Fibroblast of lung (primary cell): ENCODE results near the gene MTHFSD.

Experiments
- EZH2 ChIP-seq: IDR thresholded peaks from 2 replicates; pipeline ENCODE4 v1.5.1; 2012; ENCODE audit warnings: low read length, control low read depth, mild to moderate bottlenecking; ENCODE audit errors: missing control alignments
- TF ChIP-seq, protein P1 (sequence below), 2 donors: IDR thresholded peaks in 1 of 2; conservative IDR thresholded peaks in 1 of 2; 1 replicate in 1 of 2; 2 replicates in 1 of 2; pipeline ENCODE4 v1.5.1; 2011 to 2012; ENCODE audit warnings: low read length in 2 of 2, control low read depth in 1 of 2, inconsistent platforms in 1 of 2, low read depth in 1 of 2, mild to moderate bottlenecking in 1 of 2

DNA sequence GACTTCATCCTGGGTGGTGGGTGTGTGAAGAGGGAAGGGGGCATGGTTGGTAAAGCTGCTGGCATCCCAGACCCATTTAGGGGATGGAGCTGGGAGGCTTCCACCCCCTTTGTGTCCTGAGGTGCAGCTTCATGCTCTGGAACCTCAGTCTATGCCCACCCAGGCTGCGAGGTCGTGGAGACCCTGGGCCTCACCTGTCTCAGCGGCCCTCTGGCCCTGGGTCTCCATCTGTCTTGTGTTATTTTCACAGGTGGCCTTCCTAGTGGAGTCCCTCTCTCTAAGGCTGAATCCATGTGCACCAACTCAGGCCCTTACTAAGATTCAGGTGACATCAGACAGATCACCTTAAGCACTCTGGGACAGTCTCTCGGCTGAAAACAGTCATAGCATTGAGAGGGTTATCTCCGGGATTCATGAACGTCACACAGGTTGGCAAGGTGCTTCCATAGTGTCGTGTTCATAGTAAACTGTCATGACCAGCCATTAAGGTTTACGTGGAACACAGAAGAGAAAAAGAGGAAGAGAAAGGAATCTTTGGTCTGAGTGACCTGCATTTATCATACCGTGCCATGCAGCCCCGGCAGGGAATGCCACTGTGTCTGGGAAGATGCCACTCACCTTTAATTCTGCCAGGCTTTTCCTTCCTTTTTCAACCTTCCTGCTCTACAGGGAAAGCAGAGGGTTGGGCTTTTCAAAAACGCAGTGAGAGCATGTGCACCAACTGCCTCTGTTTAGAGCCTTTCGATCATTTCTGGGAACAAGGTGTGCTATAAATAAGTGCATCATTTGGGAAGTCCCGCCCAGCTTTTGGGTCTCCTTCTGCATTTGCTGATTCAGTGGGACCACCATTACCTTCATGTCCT, 18.8 kb upstream of the MTHFSD start:
- TF ChIP-seq, protein P1, sequence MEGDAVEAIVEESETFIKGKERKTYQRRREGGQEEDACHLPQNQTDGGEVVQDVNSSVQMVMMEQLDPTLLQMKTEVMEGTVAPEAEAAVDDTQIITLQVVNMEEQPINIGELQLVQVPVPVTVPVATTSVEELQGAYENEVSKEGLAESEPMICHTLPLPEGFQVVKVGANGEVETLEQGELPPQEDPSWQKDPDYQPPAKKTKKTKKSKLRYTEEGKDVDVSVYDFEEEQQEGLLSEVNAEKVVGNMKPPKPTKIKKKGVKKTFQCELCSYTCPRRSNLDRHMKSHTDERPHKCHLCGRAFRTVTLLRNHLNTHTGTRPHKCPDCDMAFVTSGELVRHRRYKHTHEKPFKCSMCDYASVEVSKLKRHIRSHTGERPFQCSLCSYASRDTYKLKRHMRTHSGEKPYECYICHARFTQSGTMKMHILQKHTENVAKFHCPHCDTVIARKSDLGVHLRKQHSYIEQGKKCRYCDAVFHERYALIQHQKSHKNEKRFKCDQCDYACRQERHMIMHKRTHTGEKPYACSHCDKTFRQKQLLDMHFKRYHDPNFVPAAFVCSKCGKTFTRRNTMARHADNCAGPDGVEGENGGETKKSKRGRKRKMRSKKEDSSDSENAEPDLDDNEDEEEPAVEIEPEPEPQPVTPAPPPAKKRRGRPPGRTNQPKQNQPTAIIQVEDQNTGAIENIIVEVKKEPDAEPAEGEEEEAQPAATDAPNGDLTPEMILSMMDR (conservative IDR thresholded peaks at IDR 0.05 in 1 of 2, IDR thresholded peaks at IDR 0.05 in 1 of 2; ENCODE audit: low read depth in 1 of 2, low read length in 2 of 2) = no peak
- no peak for TF ChIP-seq EZH2
